ENCODE data around the gene KCTD19.

KCTD19 gene

DNA sequence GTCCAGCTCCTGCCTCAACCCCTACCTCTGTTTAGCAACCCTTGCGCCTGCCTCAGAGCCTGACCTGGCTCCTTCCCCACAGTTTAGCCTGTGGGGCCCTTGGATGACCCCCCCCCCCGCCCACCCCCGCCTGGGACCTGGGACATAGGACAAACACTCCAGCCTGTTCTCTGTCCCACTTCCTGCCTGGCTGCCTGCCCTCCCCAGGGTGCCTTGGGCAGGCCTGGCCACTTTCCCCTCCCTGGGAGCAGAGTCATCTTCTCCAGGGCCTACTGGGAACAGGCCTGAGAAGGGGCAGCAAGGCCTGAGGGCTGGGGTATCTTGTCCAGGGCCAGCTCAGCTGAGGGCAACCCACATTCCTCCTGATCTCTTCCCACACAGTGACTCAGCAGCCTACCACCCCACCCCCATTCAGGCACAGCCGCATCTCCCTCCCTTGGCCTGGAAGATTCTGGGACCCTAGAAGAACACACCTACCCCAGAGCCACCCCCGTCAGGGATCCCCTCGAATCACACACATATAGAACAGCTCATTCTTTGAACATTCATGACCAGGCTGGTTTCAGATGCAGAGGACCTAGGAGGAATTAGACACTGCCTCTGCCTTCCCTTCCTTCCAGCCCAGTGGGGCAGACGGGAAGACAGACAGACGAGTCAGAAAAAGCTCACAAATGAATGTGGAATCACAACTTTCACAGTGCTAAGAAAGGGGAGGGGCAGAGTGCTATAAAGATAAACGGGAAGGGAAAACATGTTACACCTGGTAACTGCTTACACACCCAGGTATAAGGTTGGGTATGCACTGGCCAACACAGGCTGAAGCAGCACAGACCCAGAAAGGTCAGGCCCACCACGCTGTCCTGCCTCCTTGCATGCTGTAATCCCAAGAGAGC is 85.3 kb downstream of the KCTD19 start:
- DNase-seq, result no peak

DNA sequence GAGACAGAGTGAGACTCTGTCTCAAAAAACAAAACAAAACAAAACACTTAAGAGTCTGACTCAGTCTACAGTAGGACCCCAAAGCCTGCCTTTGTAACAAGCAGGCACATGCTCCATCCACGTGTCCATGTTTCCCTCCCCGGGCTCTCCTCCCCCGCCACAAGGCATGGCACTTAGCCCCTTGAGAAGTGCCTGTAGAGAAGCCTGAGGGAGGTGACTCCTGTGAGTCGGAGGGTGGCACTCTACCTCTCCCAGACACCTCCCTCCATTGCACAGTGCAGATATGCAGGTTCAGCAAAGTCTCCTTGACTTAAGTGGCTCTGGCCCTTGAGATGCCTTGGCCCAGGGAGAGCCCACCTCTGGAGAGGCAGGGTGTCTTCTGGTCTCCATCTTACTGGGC is 86.0 kb downstream of the KCTD19 start:
- DNase-seq, result no peak

Data from CD4-positive, alpha-beta T cell treated with Interleukin-6 for 4 hours (primary cell).